K562 (cell line): ENCODE data around the gene SMIM45.

Source experiments
- ATAC-seq: fragments of 200-7000 bp; cut with Tn5 transposase; 3 replicates; pipeline ENCODE4 v1.9.1; 2020; ENCODE audit warnings: moderate library complexity
- BruUV-seq: library from RNA; stranded (reverse); fragments of 400-500 nt; replicated peaks from 2 replicates; lab custom pipeline; 2021; lab: Mats Ljungman, UMichigan
- CTCF ChIA-PET: fragments of 300-600 bp; formaldehyde crosslinking; extraction: SDS; loops from one replicate; lab custom pipeline; 2021; ENCODE audit warnings: low intra/inter-chr PET ratio; lab: Yijun Ruan, JAX
- POLR2A ChIA-PET: fragments of 300-600, 350-650 bp; sonication (Branson Sonifier 250); formaldehyde crosslinking; extraction: SDS; loops from one replicate; lab custom pipeline; 2021; ENCODE audit warnings: antibody characterized with exemption, inconsistent platforms; lab: Yijun Ruan, JAX
- DNase-seq, 4 experiments: peaks; one replicate each; pipeline versions ENCODE4 v3.0.0 to v3.0.0-alpha.2; 2011 to 2018; ENCODE audit warnings: low spot score in 3 of 4, mixed read lengths in 3 of 4; ENCODE audit errors: extremely low read depth in 1 of 4
- FAIRE-seq: peaks from 2 replicates; lab custom pipeline; 2011; peaks lifted over from hg19 to GRCh38; lab: Jason Lieb, UNC
- H2AFZ ChIP-seq: 2 replicates; pipeline ENCODE4 v1.6.0; 2011; ENCODE audit warnings: low read depth, low read length, control low read depth, inconsistent platforms
- H3K27ac ChIP-seq: fragments of 200-600 bp; 3 replicates; pipeline ENCODE4 v1.8.0; 2011; ENCODE audit warnings: low read depth, mild to moderate bottlenecking, control low read depth, inconsistent platforms, low read length, moderate library complexity, mixed read lengths; ENCODE audit errors: extremely low read depth
- H3K27me3 ChIP-seq, 2 experiments: fragments of 300-600 bp in 1 of 2; 2 replicates in 1 of 2; 3 replicates in 1 of 2; pipeline versions ENCODE4 v1.6.0 to v1.8.0; 2011; ENCODE audit warnings: inconsistent platforms in 2 of 2, low read length in 2 of 2, mild to moderate bottlenecking in 1 of 2, mixed read lengths in 1 of 2, moderate library complexity in 1 of 2; ENCODE audit not compliant: control insufficient read depth in 2 of 2, insufficient read depth in 2 of 2
- H3K36me3 ChIP-seq: fragments of 300-600 bp; 3 replicates; pipeline ENCODE4 v1.8.0; 2011; ENCODE audit warnings: mild to moderate bottlenecking, low read length, inconsistent platforms; ENCODE audit not compliant: control insufficient read depth, insufficient read depth
- H3K4me1 ChIP-seq, 2 experiments: fragments of 200-600 bp in 1 of 2; replicated peaks in 1 of 2; 2 replicates in 1 of 2; 3 replicates in 1 of 2; pipeline versions ENCODE4 v1.5.1 to v1.8.0; 2011; ENCODE audit warnings: inconsistent platforms in 2 of 2, low read length in 2 of 2, mild to moderate bottlenecking in 1 of 2, mixed read lengths in 1 of 2, moderate library complexity in 1 of 2; ENCODE audit not compliant: control insufficient read depth in 2 of 2, insufficient read depth in 2 of 2
- H3K4me2 ChIP-seq: 2 replicates; pipeline ENCODE4 v1.6.1; 2011; ENCODE audit warnings: low read length, control low read depth, inconsistent platforms, mixed read lengths; ENCODE audit not compliant: insufficient read depth
- H3K4me3 ChIP-seq: fragments of 200-600 bp; sonication (generic), shearing (Covaris generic); 2 replicates; pipeline ENCODE4 v1.5.1; 2016; ENCODE audit warnings: control low read depth, inconsistent platforms
- H3K79me2 ChIP-seq: fragments of 200-600 bp; 3 replicates; pipeline ENCODE4 v1.8.0; 2011; ENCODE audit warnings: low read length, inconsistent platforms; ENCODE audit not compliant: control insufficient read depth, insufficient read depth
- H3K9ac ChIP-seq, 2 experiments: 2 replicates each; pipeline versions ENCODE4 v1.6.0 to v1.6.1; 2011; ENCODE audit warnings: low read depth in 2 of 2, low read length in 2 of 2, control low read depth in 1 of 2, inconsistent platforms in 1 of 2, mild to moderate bottlenecking in 1 of 2, mixed read lengths in 1 of 2; ENCODE audit not compliant: insufficient read depth in 1 of 2
- H3K9me1 ChIP-seq: one replicate; pipeline ENCODE4 v1.6.0; 2011; ENCODE audit warnings: inconsistent platforms, mild to moderate bottlenecking, low read length, moderate library complexity; ENCODE audit not compliant: control insufficient read depth, insufficient read depth
- H3K9me3 ChIP-seq: replicated peaks from 2 replicates; pipeline ENCODE4 v1.5.1; 2011; ENCODE audit warnings: low read depth, low read length, inconsistent platforms; ENCODE audit not compliant: control insufficient read depth, insufficient read depth
- H4K20me1 ChIP-seq: replicated peaks from 2 replicates; pipeline ENCODE4 v1.6.1; 2011; ENCODE audit warnings: low read length, inconsistent platforms, mixed read lengths; ENCODE audit not compliant: control insufficient read depth, insufficient read depth
- ARID3B ChIP-seq: fragments of 250-450 bp; sonication (Bioruptor Pico); IDR thresholded peaks from 2 replicates; pipeline ENCODE4 v1.4.0; 2020; ENCODE audit warnings: borderline replicate concordance
- BRCA1 ChIP-seq, 2 experiments: fragments of 450-650 bp in 1 of 2; sonication (generic) in 1 of 2; formaldehyde crosslinking in 1 of 2; IDR thresholded peaks; 2 replicates each; pipeline versions ENCODE4 v1.5.0 to v1.6.1; 2017 to 2020; ENCODE audit warnings: mild to moderate bottlenecking in 1 of 2, missing genetic modification reagents in 1 of 2
- BRF2 ChIP-seq: IDR thresholded peaks from 3 replicates; pipeline ENCODE4 v1.6.1; 2011; ENCODE audit warnings: borderline replicate concordance, mild to moderate bottlenecking; ENCODE audit not compliant: insufficient read length, insufficient read depth
- DACH1 ChIP-seq: fragments of 450-650 bp; IDR thresholded peaks from 2 replicates; pipeline ENCODE4 v1.6.1; 2018; ENCODE audit not compliant: partially characterized antibody
- FOXM1 ChIP-seq, 2 experiments: fragments of 450-650 bp in 1 of 2; sonication (generic) in 1 of 2; formaldehyde crosslinking in 1 of 2; IDR thresholded peaks; 2 replicates each; pipeline versions ENCODE4 v1.6.1 to v1.9.0; 2017 to 2022; ENCODE audit warnings: low read depth in 2 of 2, mild to moderate bottlenecking in 2 of 2, missing genetic modification reagents in 1 of 2, moderate library complexity in 1 of 2
- FUS ChIP-seq: fragments of 200-400 bp; formaldehyde crosslinking; optimal IDR thresholded peaks from 2 replicates; pipeline ENCODE3; 2017; ENCODE audit warnings: low read depth, low read length
- HINFP ChIP-seq: fragments of 450-650 bp; conservative IDR thresholded peaks from 2 replicates; pipeline ENCODE4 v1.6.1; 2016; ENCODE audit warnings: missing genetic modification characterization, low read depth, mild to moderate bottlenecking, control low read depth, missing compliant biosample characterization
- MYC ChIP-seq, 2 experiments: fragments of 250-450 bp in 1 of 2; sonication (Bioruptor Pico) in 1 of 2; IDR thresholded peaks; 2 replicates each; pipeline versions ENCODE4 v1.5.1 to v1.6.1; 2012 to 2021; ENCODE audit warnings: low read depth in 2 of 2, borderline replicate concordance in 1 of 2, improper control_type of control experiment in 1 of 2, low read length in 1 of 2, mild to moderate bottlenecking in 1 of 2, moderate library complexity in 1 of 2
- PRDM10 ChIP-seq: fragments of 450-650 bp; IDR thresholded peaks from 2 replicates; pipeline ENCODE4 v1.6.1; 2018; ENCODE audit not compliant: partially characterized antibody
- PTTG1 ChIP-seq: fragments of 450-650 bp; IDR thresholded peaks from 2 replicates; pipeline ENCODE4 v1.6.1; 2016; ENCODE audit warnings: low read depth, mild to moderate bottlenecking, missing genetic modification characterization, missing compliant biosample characterization
- TAF7 ChIP-seq: fragments of 450-650 bp; IDR thresholded peaks from 2 replicates; pipeline ENCODE4 v1.6.1; 2016; ENCODE audit warnings: missing genetic modification characterization, missing compliant biosample characterization
- WGBS: fragments of 100-300 bp; shearing (Covaris generic); methylation state at CpG from one replicate; pipeline ENCODE4 v1.1.6; 2016; ENCODE audit warnings: low coverage, mixed read lengths; ENCODE audit not compliant: insufficient coverage; ENCODE audit errors: missing lambda C conversion rate; 5-methylcytosine and 5-hydroxymethylcytosine counted together
- in situ Hi-C: fragments of 300-500 bp; cut with MboI; formaldehyde crosslinking; loops from 4 replicates; pipeline ENCODE4 v1.15.0; 2018; ENCODE audit warnings: inconsistent platforms, mixed read lengths
- intact Hi-C: fragments of 100-400 bp; cut with micrococcal nuclease; formaldehyde crosslinking; loops from 2 replicates; pipeline ENCODE4 v1.14.2; 2022

Gene SMIM45

GRCh38 chr22:42001121-42001520 lies 49.2 kb downstream of the SMIM45 start (continued):
- TF ChIP-seq PRDM10 (no peak), BRCA1 (IDR thresholded peaks at IDR 0.05) (no peak), BRCA1 (CRISPR knock-in tag; IDR thresholded peaks at IDR 0.05) (no peak), MYC (IDR thresholded peaks at IDR 0.05; ENCODE audit: low read depth, low read length) (no peak), MYC (CRISPR knock-in tag; IDR thresholded peaks at IDR 0.05; ENCODE audit: borderline replicate concordance, low read depth) (no peak)

- Histone ChIP-seq H3K9ac (0 out of 4 replicates have a peak overlapping the region, but pooled peaks of 1 of the 2 experiments have one; percentile 26), H3K4me3 (no peak overlapping the region), H3K4me1 (peaks cover 0 to 6% of the 10 kb centered on the region in 2 experiments; a peak in 2 of 5 replicates), H3K79me2 (no peaks in the 10 kb centered on the region), H3K9me3 (no peaks in the 10 kb centered on the region), H2AFZ (no peak overlapping the region), H3K27ac (no peak overlapping the region), H3K9me1 (no peaks in the 10 kb centered on the region), H3K36me3 (no peaks in the 10 kb centered on the region), H4K20me1 (no peaks in the 10 kb centered on the region), H3K27me3 (peaks cover 7 to 19% of the 10 kb centered on the region in 2 experiments; a peak in 3 of 5 replicates), H3K4me2 (no peak overlapping the region)
- intact Hi-C loops (no loop called here), in situ Hi-C loops (no loop called here)
- no TSS peak for BruUV-seq
- ChIA-PET POLR2A (interaction anchor here (0.6 kb wide), 1 partner anchor 14 kb away, joined by 4 read pairs; no protein-coding TSS in a partner anchor), CTCF (no interaction called here)
- ATAC-seq, result no peak
- FAIRE-seq, result no peak
- DNase-seq, result no peak
- 8% methylated on average over 11 of the region's 12 CpGs for WGBS
- TF ChIP-seq DACH1, result no peak
- TF ChIP-seq FUS, result no peak
- no peak for TF ChIP-seq HINFP
- no peak for TF ChIP-seq TAF7 (tag)
- no peak for TF ChIP-seq ARID3B
- TF ChIP-seq FOXM1 (IDR thresholded peaks at IDR 0.05; ENCODE audit: low read depth), result no peak
- TF ChIP-seq FOXM1 (CRISPR knock-in tag; IDR thresholded peaks at IDR 0.05; ENCODE audit: low read depth), result no peak
- TF ChIP-seq PTTG1 (tag), result no peak
- TF ChIP-seq BRF2, result no peak
Observed at GRCh38 chr22:42001706-42002105, 49.8 kb downstream of the SMIM45 start.
